HEK293T (cell line): ENCODE measurements around the gene RUFY1.

Experiments
- CTCF ChIA-PET: fragments of 350-600 bp; formaldehyde crosslinking; extraction: SDS; loops from one replicate; lab custom pipeline; 2021; ENCODE audit warnings: antibody characterized with exemption, inconsistent platforms; lab: Yijun Ruan, JAX
- POLR2A ChIA-PET: fragments of 350-600 bp; formaldehyde crosslinking; extraction: SDS; loops from one replicate; lab custom pipeline; 2020; ENCODE audit warnings: antibody characterized with exemption, inconsistent platforms; lab: Yijun Ruan, JAX
- DNase-seq: peaks from one replicate; pipeline ENCODE4 v3.0.0; 2012; ENCODE audit warnings: mixed read lengths; ENCODE audit errors: extremely low spot score
- ARNT ChIP-seq: fragments of 450-650 bp; IDR thresholded peaks from 2 replicates; pipeline ENCODE4 v1.6.1; 2017; ENCODE audit warnings: mild to moderate bottlenecking
- BHLHE40 ChIP-seq: fragments of 450-650 bp; IDR thresholded peaks from 2 replicates; pipeline ENCODE4 v1.6.1; 2016; ENCODE audit warnings: mild to moderate bottlenecking, moderate library complexity, borderline replicate concordance
- CTBP1 ChIP-seq: fragments of 450-650 bp; IDR thresholded peaks from 2 replicates; pipeline ENCODE4 v1.6.1; 2016; ENCODE audit warnings: borderline replicate concordance
- ELF4 ChIP-seq: fragments of 450-650 bp; IDR thresholded peaks from 2 replicates; pipeline ENCODE4 v1.6.1; 2017; ENCODE audit warnings: antibody characterized with exemption
- FOXA1 ChIP-seq: fragments of 450-650 bp; IDR thresholded peaks from 2 replicates; pipeline ENCODE4 v1.6.1; 2016; ENCODE audit warnings: mild to moderate bottlenecking
- FOXK2 ChIP-seq: fragments of 450-650 bp; IDR thresholded peaks from 2 replicates; pipeline ENCODE4 v1.6.1; 2016; ENCODE audit warnings: mild to moderate bottlenecking
- FOXM1 ChIP-seq: fragments of 450-650 bp; IDR thresholded peaks from 2 replicates; pipeline ENCODE4 v1.6.1; 2017; ENCODE audit warnings: mild to moderate bottlenecking, borderline replicate concordance
- HDGF ChIP-seq: fragments of 450-650 bp; IDR thresholded peaks from 2 replicates; pipeline ENCODE4 v1.6.1; 2017; ENCODE audit warnings: antibody characterized with exemption, borderline replicate concordance
- L3MBTL2 ChIP-seq: fragments of 450-650 bp; conservative IDR thresholded peaks from 2 replicates; pipeline ENCODE4 v1.6.1; 2016; ENCODE audit warnings: mild to moderate bottlenecking
- LEF1 ChIP-seq: fragments of 450-650 bp; IDR thresholded peaks from 2 replicates; pipeline ENCODE4 v1.6.1; 2017; ENCODE audit warnings: mild to moderate bottlenecking, borderline replicate concordance
- NFRKB ChIP-seq: fragments of 450-650 bp; IDR thresholded peaks from 2 replicates; pipeline ENCODE4 v1.6.1; 2016; ENCODE audit warnings: mild to moderate bottlenecking, moderate library complexity
- PKNOX1 ChIP-seq: fragments of 450-650 bp; IDR thresholded peaks from 2 replicates; pipeline ENCODE4 v1.6.1; 2016
- SP1 ChIP-seq: fragments of 450-650 bp; IDR thresholded peaks from 2 replicates; pipeline ENCODE4 v1.6.1; 2017
- SUZ12 ChIP-seq: fragments of 450-650 bp; IDR thresholded peaks from 2 replicates; pipeline ENCODE4 v1.6.1; 2016; ENCODE audit warnings: mild to moderate bottlenecking
- TARDBP ChIP-seq: fragments of 450-650 bp; IDR thresholded peaks from 2 replicates; pipeline ENCODE4 v1.6.1; 2016
- ZNF384 ChIP-seq: fragments of 450-650 bp; IDR thresholded peaks from 2 replicates; pipeline ENCODE4 v1.6.1; 2016

Gene RUFY1

GRCh38 chr5:179526978-179527377 is 23.4 kb upstream of the RUFY1 start:
- TF ChIP-seq BHLHE40 (no peak), L3MBTL2 (no peak), SUZ12 (no peak), SP1 (no peak), LEF1 (no peak), FOXM1 (no peak), FOXK2 (no peak), HDGF (no peak), CTBP1 (no peak), ZNF384 (no peak), FOXA1 (no peak), ARNT (no peak), NFRKB (no peak), ELF4 (no peak), TARDBP (no peak), PKNOX1 (no peak)
- ChIA-PET CTCF (no interaction called here), POLR2A (interaction anchor here (1.0 kb wide), 1 partner anchor 97 kb away, joined by 3 read pairs; the partner anchor contains the start of gene HNRNPH1)
- DNase-seq, result no peak

- no peak for TF ChIP-seq HDGF
- TF ChIP-seq FOXK2, result no peak
- no peak for TF ChIP-seq FOXM1
- TF ChIP-seq NFRKB, result no peak
- no peak for TF ChIP-seq LEF1
- no peak for TF ChIP-seq ELF4
- TF ChIP-seq PKNOX1, result no peak
- no peak for TF ChIP-seq CTBP1
- no peak for TF ChIP-seq ARNT
- TF ChIP-seq BHLHE40, result no peak
- no peak for TF ChIP-seq SP1
- TF ChIP-seq ZNF384, result no peak
- no peak for TF ChIP-seq FOXA1
- no peak for TF ChIP-seq TARDBP
- TF ChIP-seq L3MBTL2, result no peak
- no peak for TF ChIP-seq SUZ12
- POLR2A ChIA-PET, result interaction anchor here (0.7 kb wide), 1 partner anchor 53 kb away, joined by 3 read pairs; no protein-coding TSS in a partner anchor
- CTCF ChIA-PET, result no interaction called here
- DNase-seq, result no peak
Measured at GRCh38 chr5:179530069-179530998, 20.0 kb upstream of the RUFY1 start.

GRCh38 chr5:179533024-179533423 is 17.3 kb upstream of the RUFY1 start:
- no peak for DNase-seq
- no peak for TF ChIP-seq L3MBTL2
- TF ChIP-seq PKNOX1, result no peak
- TF ChIP-seq ARNT, result no peak
- no peak for TF ChIP-seq FOXA1
- no peak for TF ChIP-seq FOXM1
- TF ChIP-seq ZNF384, result no peak
- no peak for TF ChIP-seq LEF1
- no peak for TF ChIP-seq CTBP1
- no peak for TF ChIP-seq FOXK2
- TF ChIP-seq SP1, result no peak
- no peak for TF ChIP-seq ELF4
- TF ChIP-seq TARDBP, result no peak
- TF ChIP-seq NFRKB, result no peak
- no peak for TF ChIP-seq SUZ12
- no peak for TF ChIP-seq HDGF
- TF ChIP-seq BHLHE40, result no peak
- CTCF ChIA-PET, result interaction anchor here (0.9 kb wide), 1 partner anchor 11 kb away, joined by 3 read pairs; no protein-coding TSS in a partner anchor
- POLR2A ChIA-PET, result interaction anchor here (1.3 to 2.2 kb wide), 2 partner anchors 17 to 91 kb away, joined by 3 to 5 read pairs; partner anchors contain the start of gene RUFY1

- DNase-seq, result no peak
- TF ChIP-seq NFRKB (no peak), FOXK2 (no peak), SP1 (no peak), CTBP1 (no peak), L3MBTL2 (no peak), PKNOX1 (no peak), FOXA1 (no peak), TARDBP (no peak), SUZ12 (no peak), LEF1 (no peak), BHLHE40 (no peak), FOXM1 (no peak), ARNT (no peak), HDGF (no peak), ELF4 (no peak), ZNF384 (no peak)
- ChIA-PET CTCF (no interaction called here), POLR2A (interaction anchor here (1.3 kb wide), 1 partner anchor 90 kb away, joined by 3 read pairs; no protein-coding TSS in a partner anchor)
Measured at GRCh38 chr5:179533907-179534306, 16.4 kb upstream of the RUFY1 start.
